ENCODE measurements around the gene TP53BP1.

DNA sequence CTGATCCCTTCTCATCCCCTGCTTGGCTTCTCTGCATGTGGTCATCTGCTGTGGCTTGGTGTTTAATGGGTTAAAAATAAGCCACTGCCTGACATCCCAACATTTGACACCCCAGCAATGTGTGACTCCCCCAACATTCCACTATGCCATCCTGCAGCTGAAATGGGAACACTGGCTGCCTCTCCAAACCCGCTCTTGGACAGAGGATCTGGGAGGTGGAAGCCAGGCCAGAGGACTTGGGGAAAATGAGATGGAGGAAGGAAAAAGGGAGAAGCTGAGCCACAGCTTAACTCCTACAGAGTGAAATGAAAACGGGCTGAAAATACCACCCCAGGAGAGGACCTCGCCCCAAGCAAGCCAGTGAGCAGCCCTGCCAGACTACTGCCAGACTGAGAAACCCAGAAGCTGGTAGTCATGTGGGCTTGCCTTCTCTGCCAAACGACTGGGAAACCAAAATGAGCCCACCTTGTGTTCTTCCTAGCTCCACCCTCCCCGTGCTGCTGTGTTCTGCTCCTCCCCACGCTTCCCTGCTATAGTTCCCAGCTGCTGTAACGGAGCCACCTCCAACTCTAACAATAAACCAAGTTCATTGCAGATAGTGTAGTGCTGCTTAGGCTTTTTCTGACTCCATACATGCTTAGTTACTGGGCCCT lies 38.2 kb upstream of the TP53BP1 start:
- TF ChIP-seq, protein P1, sequence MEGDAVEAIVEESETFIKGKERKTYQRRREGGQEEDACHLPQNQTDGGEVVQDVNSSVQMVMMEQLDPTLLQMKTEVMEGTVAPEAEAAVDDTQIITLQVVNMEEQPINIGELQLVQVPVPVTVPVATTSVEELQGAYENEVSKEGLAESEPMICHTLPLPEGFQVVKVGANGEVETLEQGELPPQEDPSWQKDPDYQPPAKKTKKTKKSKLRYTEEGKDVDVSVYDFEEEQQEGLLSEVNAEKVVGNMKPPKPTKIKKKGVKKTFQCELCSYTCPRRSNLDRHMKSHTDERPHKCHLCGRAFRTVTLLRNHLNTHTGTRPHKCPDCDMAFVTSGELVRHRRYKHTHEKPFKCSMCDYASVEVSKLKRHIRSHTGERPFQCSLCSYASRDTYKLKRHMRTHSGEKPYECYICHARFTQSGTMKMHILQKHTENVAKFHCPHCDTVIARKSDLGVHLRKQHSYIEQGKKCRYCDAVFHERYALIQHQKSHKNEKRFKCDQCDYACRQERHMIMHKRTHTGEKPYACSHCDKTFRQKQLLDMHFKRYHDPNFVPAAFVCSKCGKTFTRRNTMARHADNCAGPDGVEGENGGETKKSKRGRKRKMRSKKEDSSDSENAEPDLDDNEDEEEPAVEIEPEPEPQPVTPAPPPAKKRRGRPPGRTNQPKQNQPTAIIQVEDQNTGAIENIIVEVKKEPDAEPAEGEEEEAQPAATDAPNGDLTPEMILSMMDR (IDR thresholded peaks at IDR 0.05), result no peak
- TF ChIP-seq POLR2A (IDR thresholded peaks at IDR 0.05), result no peak
